Osteoblast (primary cell): ENCODE data around the gene CMTM4. TPM values are rescaled to one million over a fixed set of nuclear protein-coding genes. Genes with fewer than 3 reads are reported as not detected.
"Not testable (repeated sequence)": the region's sequence is repeated elsewhere in the genome, so short reads cannot be mapped to it uniquely, and the experiment has no call there.

Experiments used
- DNase-seq: peaks from one replicate; pipeline ENCODE4 v3.0.0; 2011; ENCODE audit warnings: low spot score, mixed read lengths; ENCODE audit not compliant: insufficient read length; ENCODE audit errors: missing footprints
- H2AFZ ChIP-seq: 2 replicates; pipeline ENCODE4 v1.6.0; 2011; ENCODE audit warnings: mild to moderate bottlenecking, low read length
- H3K27ac ChIP-seq: 2 replicates; pipeline ENCODE4 v1.5.1; 2011; ENCODE audit warnings: mild to moderate bottlenecking, low read depth, low read length, moderate library complexity
- H3K27me3 ChIP-seq: 2 replicates; pipeline ENCODE4 v1.6.0; 2012; ENCODE audit warnings: mild to moderate bottlenecking, control low read depth, inconsistent platforms, low read length, moderate library complexity; ENCODE audit not compliant: insufficient read depth
- H3K36me3 ChIP-seq: 2 replicates; pipeline ENCODE4 v1.5.1; 2011; ENCODE audit warnings: mild to moderate bottlenecking, low read length, control low read depth, moderate library complexity; ENCODE audit not compliant: insufficient read depth
- H3K4me1 ChIP-seq: 2 replicates; pipeline ENCODE4 v1.5.1; 2011; ENCODE audit warnings: mild to moderate bottlenecking, low read length, control low read depth, moderate library complexity; ENCODE audit not compliant: insufficient read depth
- H3K4me2 ChIP-seq: 2 replicates; pipeline ENCODE4 v1.6.0; 2011; ENCODE audit warnings: mild to moderate bottlenecking, low read length; ENCODE audit not compliant: insufficient read depth
- H3K4me3 ChIP-seq: fragments of 200-600 bp; sonication (generic); 3 replicates; pipeline ENCODE4 v1.5.1; 2012; ENCODE audit warnings: mild to moderate bottlenecking, low read length, inconsistent platforms; ENCODE audit not compliant: insufficient read depth
- H3K79me2 ChIP-seq: 2 replicates; pipeline ENCODE4 v1.6.0; 2012; ENCODE audit warnings: mild to moderate bottlenecking, low read length, control low read depth, inconsistent platforms; ENCODE audit not compliant: insufficient read depth
- H3K9me3 ChIP-seq: 2 replicates; pipeline ENCODE4 v1.5.1; 2011; ENCODE audit warnings: low read depth, low read length, control low read depth
- H4K20me1 ChIP-seq: 2 replicates; pipeline ENCODE4 v1.6.0; 2012; ENCODE audit warnings: mild to moderate bottlenecking, low read length, control low read depth; ENCODE audit not compliant: insufficient read depth
- total RNA-seq: library from RNA; depleted of rRNA; stranded (reverse); fragments of >200 nt; gene quantifications from 2 replicates; pipeline ENCODE4 v1.2.3, GENCODE V29; 2012
- TF ChIP-seq, protein P1 (sequence below): IDR thresholded peaks from 2 replicates; pipeline ENCODE4 v1.5.1; 2011; ENCODE audit warnings: mild to moderate bottlenecking, low read depth, low read length, moderate library complexity; ENCODE audit errors: extremely low read depth

CMTM4 gene
- total RNA-seq, 1 donor = 42.7 TPM

GRCh38 chr16:66572356-66572755 is 124.2 kb downstream of the CMTM4 start:
- no peak for DNase-seq
- Histone ChIP-seq H3K36me3 (no peaks in the 10 kb centered on the region), H3K4me3 (no peak overlapping the region)

DNA sequence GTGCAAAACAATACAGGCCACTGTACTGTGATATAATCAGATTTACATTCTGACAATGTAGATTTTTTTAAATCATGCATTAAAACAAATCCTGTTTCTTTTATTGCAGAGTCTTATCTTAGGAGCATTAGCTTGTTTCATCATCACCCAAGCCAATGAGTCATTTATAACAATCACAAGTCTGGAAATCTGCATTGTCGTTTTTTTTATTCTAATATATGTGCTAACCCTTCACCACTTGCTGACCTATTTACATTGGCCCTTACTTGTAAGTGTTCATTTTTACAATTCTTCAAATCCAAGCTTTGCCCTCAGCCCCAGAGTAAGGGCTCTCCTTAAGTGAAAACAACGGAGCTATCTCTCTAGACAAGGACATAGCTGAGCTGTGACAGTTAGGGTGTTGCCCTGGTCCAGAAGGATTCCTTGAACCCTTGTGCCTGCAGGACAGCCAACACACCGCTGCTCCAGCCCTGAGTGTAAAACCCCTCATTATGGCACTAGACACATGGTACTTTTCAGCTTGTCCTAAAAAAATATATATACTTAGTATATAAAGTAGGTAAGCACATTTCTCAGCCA is 126.6 kb downstream of the CMTM4 start:
- Histone ChIP-seq H2AFZ (no peak overlapping the region), H3K4me3 (no peak overlapping the region)

More at GRCh38 chr16:66572356-66572755, 124.2 kb downstream of the CMTM4 start:
- no peaks in the 10 kb centered on the region for H3K9me3 ChIP-seq
- peaks cover 2% of the 10 kb centered on the region for H3K27me3 ChIP-seq
- TF ChIP-seq, protein P1, sequence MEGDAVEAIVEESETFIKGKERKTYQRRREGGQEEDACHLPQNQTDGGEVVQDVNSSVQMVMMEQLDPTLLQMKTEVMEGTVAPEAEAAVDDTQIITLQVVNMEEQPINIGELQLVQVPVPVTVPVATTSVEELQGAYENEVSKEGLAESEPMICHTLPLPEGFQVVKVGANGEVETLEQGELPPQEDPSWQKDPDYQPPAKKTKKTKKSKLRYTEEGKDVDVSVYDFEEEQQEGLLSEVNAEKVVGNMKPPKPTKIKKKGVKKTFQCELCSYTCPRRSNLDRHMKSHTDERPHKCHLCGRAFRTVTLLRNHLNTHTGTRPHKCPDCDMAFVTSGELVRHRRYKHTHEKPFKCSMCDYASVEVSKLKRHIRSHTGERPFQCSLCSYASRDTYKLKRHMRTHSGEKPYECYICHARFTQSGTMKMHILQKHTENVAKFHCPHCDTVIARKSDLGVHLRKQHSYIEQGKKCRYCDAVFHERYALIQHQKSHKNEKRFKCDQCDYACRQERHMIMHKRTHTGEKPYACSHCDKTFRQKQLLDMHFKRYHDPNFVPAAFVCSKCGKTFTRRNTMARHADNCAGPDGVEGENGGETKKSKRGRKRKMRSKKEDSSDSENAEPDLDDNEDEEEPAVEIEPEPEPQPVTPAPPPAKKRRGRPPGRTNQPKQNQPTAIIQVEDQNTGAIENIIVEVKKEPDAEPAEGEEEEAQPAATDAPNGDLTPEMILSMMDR = no peak
- H3K4me1 ChIP-seq = peaks cover 36% of the 10 kb centered on the region
- H3K27ac ChIP-seq = no peak overlapping the region
- H3K4me2 ChIP-seq = no peak overlapping the region
- no peak overlapping the region for H2AFZ ChIP-seq
- no peaks in the 10 kb centered on the region for H4K20me1 ChIP-seq
- H3K79me2 ChIP-seq = no peaks in the 10 kb centered on the region

DNA sequence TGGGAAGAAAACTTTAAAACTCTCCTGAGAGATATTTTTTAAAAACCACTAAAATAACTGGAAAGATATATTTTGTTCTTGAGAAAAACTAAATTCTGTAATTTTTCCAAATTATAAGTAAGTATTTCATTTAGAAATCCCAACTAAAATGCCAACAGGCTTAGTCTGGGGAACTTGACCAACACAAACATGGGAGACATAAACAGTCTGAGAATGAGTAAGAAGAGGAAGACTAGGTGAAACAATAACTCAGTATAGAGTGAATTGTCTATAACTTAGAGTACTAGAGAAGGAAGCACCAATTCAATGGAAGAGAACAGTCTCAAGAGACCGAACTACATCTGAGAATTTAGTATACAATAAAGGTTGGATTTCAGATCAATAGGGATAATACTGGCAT is 127.4 kb downstream of the CMTM4 start:
- H3K36me3 ChIP-seq = peaks cover 12% of the 10 kb centered on the region
- H3K4me1 ChIP-seq = peaks cover 35% of the 10 kb centered on the region
- no peaks in the 10 kb centered on the region for H3K27me3 ChIP-seq
- H3K27ac ChIP-seq = peak overlapping the region; percentile 22
- TF ChIP-seq, protein P1 = no peak
- H3K9me3 ChIP-seq = no peaks in the 10 kb centered on the region
- H3K4me3 ChIP-seq = no peak overlapping the region
- peak overlapping the region; percentile 31 for H3K4me2 ChIP-seq
- H4K20me1 ChIP-seq = no peaks in the 10 kb centered on the region
- H3K79me2 ChIP-seq = no peaks in the 10 kb centered on the region
- DNase-seq = no peak
- no peak overlapping the region for H2AFZ ChIP-seq

More for the DNA sequence above, 126.6 kb downstream of the CMTM4 start:
- TF ChIP-seq, protein P1 = no peak
- Histone ChIP-seq H3K36me3 (peaks cover 12% of the 10 kb centered on the region), H3K79me2 (no peaks in the 10 kb centered on the region), H3K9me3 (no peaks in the 10 kb centered on the region), H3K27me3 (no peaks in the 10 kb centered on the region), H3K4me2 (peak overlapping the region; percentile 31), H3K27ac (peak overlapping the region; percentile 22), H4K20me1 (no peaks in the 10 kb centered on the region), H3K4me1 (peaks cover 36% of the 10 kb centered on the region)
- DNase-seq = peak; percentile 85

- Histone ChIP-seq H4K20me1 (no peaks in the 10 kb centered on the region), H3K9me3 (no peaks in the 10 kb centered on the region), H3K4me3 (no peak overlapping the region), H2AFZ (no peak overlapping the region), H3K27me3 (no peaks in the 10 kb centered on the region), H3K27ac (peak overlapping the region; percentile 22), H3K4me2 (peak overlapping the region; percentile 31), H3K36me3 (peaks cover 12% of the 10 kb centered on the region), H3K4me1 (peaks cover 30% of the 10 kb centered on the region), H3K79me2 (no peaks in the 10 kb centered on the region)
- no peak for DNase-seq
- TF ChIP-seq, protein P1 = no peak
Measured at GRCh38 chr16:66568355-66568754, 128.2 kb downstream of the CMTM4 start.

- not testable (repeated sequence) for H3K27me3 ChIP-seq, H3K27ac ChIP-seq, H3K4me3 ChIP-seq, H4K20me1 ChIP-seq, H3K4me2 ChIP-seq, H3K79me2 ChIP-seq, DNase-seq, H3K9me3 ChIP-seq, H2AFZ ChIP-seq
- peaks cover 26% of the 10 kb centered on the region for H3K4me1 ChIP-seq
- peaks cover 12% of the 10 kb centered on the region for H3K36me3 ChIP-seq
Measured at GRCh38 chr16:66567270-66567669, 129.3 kb downstream of the CMTM4 start.
